HG02938 (cell line): ENCODE measurements around the gene RALA.
"Not testable (repeated sequence)": the region's sequence is repeated elsewhere in the genome, so short reads cannot be mapped to it uniquely, and the experiment has no call there.

Source experiments
- ATAC-seq: cut with Tn5 transposase; IDR thresholded peaks from one replicate; pipeline ENCODE4 v1.9.1; 2021; ENCODE audit warnings: mild to moderate bottlenecking, moderate library complexity; ENCODE audit not compliant: unreplicated experiment

The RALA gene

GRCh38 chr7:39679874-39680273 is 56.5 kb downstream of the RALA start:
- not testable (repeated sequence) for ATAC-seq

GRCh38 chr7:39681887-39682441 is 58.6 kb downstream of the RALA start:
- no peak for ATAC-seq

GRCh38 chr7:39683216-39683845 is 60.0 kb downstream of the RALA start:
- no peak for ATAC-seq

- peak; percentile 81 for ATAC-seq
These were observed 63.0 kb downstream of the RALA start for GRCh38 chr7:39686261-39686924.

GRCh38 chr7:39688611-39689480 is 65.5 kb downstream of the RALA start:
- ATAC-seq, result no peak

- no peak for ATAC-seq
These were observed 68.4 kb downstream of the RALA start for GRCh38 chr7:39691821-39692220.

GRCh38 chr7:39693086-39693485 is 69.7 kb downstream of the RALA start:
- ATAC-seq, result not testable (repeated sequence)

GRCh38 chr7:39693812-39694211 is 70.4 kb downstream of the RALA start:
- ATAC-seq, result no peak

- ATAC-seq, result no peak
These were observed 72.6 kb downstream of the RALA start for GRCh38 chr7:39695852-39696586.

GRCh38 chr7:39696631-39697030 is 73.3 kb downstream of the RALA start:
- ATAC-seq, result no peak

- ATAC-seq, result no peak
These were observed 74.1 kb downstream of the RALA start for GRCh38 chr7:39697483-39697882.

- no peak for ATAC-seq
These were observed 76.8 kb downstream of the RALA start for GRCh38 chr7:39700165-39700564.

- ATAC-seq, result no peak
These were observed 77.6 kb downstream of the RALA start for GRCh38 chr7:39700932-39701331.

GRCh38 chr7:39702133-39702532 is 78.8 kb downstream of the RALA start:
- ATAC-seq, result no peak

GRCh38 chr7:39703144-39703543 is 79.8 kb downstream of the RALA start:
- no peak for ATAC-seq

GRCh38 chr7:39709029-39709428 is 85.7 kb downstream of the RALA start:
- no peak for ATAC-seq

- ATAC-seq, result peak; percentile 78
These were observed 86.5 kb downstream of the RALA start for GRCh38 chr7:39709768-39710311.

GRCh38 chr7:39712751-39713150 is 89.4 kb downstream of the RALA start:
- ATAC-seq, result no peak

GRCh38 chr7:39714447-39715091 is 91.2 kb downstream of the RALA start:
- no peak for ATAC-seq

- no peak for ATAC-seq
These were observed 97.2 kb downstream of the RALA start for GRCh38 chr7:39720586-39720985.
